GM23338 (cell line): ENCODE data around the gene RPL21. TPM values are rescaled to one million over a fixed set of nuclear protein-coding genes. Genes with fewer than 3 reads are reported as not detected.

Experiments
- ATAC-seq: fragments of 200-7000 bp; cut with Tn5 transposase; 3 replicates; pipeline ENCODE4 v1.9.1; 2020
- DNase-seq: peaks from one replicate; pipeline ENCODE4 v3.0.0-alpha.2; 2015; ENCODE audit warnings: low spot score
- H2AFZ ChIP-seq: fragments of 200-600 bp; sonication (generic); 2 replicates; pipeline ENCODE4 v1.8.0; 2016; ENCODE audit warnings: antibody characterized with exemption, mild to moderate bottlenecking, moderate library complexity
- H3F3A ChIP-seq: fragments of 200-600 bp; sonication (generic); replicated peaks from 2 replicates; pipeline ENCODE4 v1.8.0; 2017; ENCODE audit warnings: antibody characterized with exemption, mixed run types, low read depth
- H3K27ac ChIP-seq: fragments of 200-600 bp; sonication (generic); 2 replicates; pipeline ENCODE4 v1.6.1; 2016; ENCODE audit warnings: low read depth
- H3K27me3 ChIP-seq: fragments of 200-600 bp; sonication (generic); 2 replicates; pipeline ENCODE4 v1.8.0; 2016; ENCODE audit warnings: mild to moderate bottlenecking, mixed run types, moderate library complexity; ENCODE audit not compliant: insufficient read depth
- H3K36me3 ChIP-seq: fragments of 200-600 bp; sonication (generic); 2 replicates; pipeline ENCODE4 v1.8.0; 2016; ENCODE audit warnings: mild to moderate bottlenecking; ENCODE audit not compliant: insufficient read depth
- H3K4me1 ChIP-seq: fragments of 200-600 bp; sonication (generic); 2 replicates; pipeline ENCODE4 v1.8.0; 2016; ENCODE audit warnings: mild to moderate bottlenecking, moderate library complexity; ENCODE audit not compliant: insufficient read depth
- H3K4me2 ChIP-seq: fragments of 200-600 bp; sonication (generic); 2 replicates; pipeline ENCODE4 v1.7.1; 2017; ENCODE audit warnings: mixed run types
- H3K4me3 ChIP-seq: fragments of 200-600 bp; sonication (generic); 2 replicates; pipeline ENCODE4 v1.6.1; 2016; ENCODE audit warnings: mixed run types
- H3K79me2 ChIP-seq: fragments of 200-600 bp; sonication (generic); replicated peaks from 2 replicates; pipeline ENCODE4 v1.8.0; 2017; ENCODE audit warnings: mild to moderate bottlenecking; ENCODE audit not compliant: insufficient read depth
- H3K9me2 ChIP-seq: fragments of 200-600 bp; sonication (generic); 2 replicates; pipeline ENCODE4 v1.8.0; 2017; ENCODE audit not compliant: insufficient read depth
- H4K20me1 ChIP-seq: fragments of 200-600 bp; sonication (generic); replicated peaks from 2 replicates; pipeline ENCODE4 v1.8.0; 2017; ENCODE audit warnings: mild to moderate bottlenecking; ENCODE audit not compliant: insufficient read depth
- H3K27ac Mint-ChIP-seq: 2 replicates; pipeline ENCODE4 v1.8.0; 2020; ENCODE audit warnings: inconsistent platforms, mild to moderate bottlenecking, moderate library complexity, mixed read lengths
- H3K27me3 Mint-ChIP-seq: 3 replicates; pipeline ENCODE4 v1.8.0; 2022; ENCODE audit warnings: low read depth, mild to moderate bottlenecking, moderate library complexity, mixed read lengths, inconsistent platforms; ENCODE audit not compliant: insufficient read depth, poor library complexity
- H3K36me3 Mint-ChIP-seq: 3 replicates; pipeline ENCODE4 v1.8.0; 2021; ENCODE audit warnings: low read depth, mild to moderate bottlenecking, inconsistent platforms, moderate library complexity, mixed read lengths
- H3K4me1 Mint-ChIP-seq: 3 replicates; pipeline ENCODE4 v1.8.0; 2020; ENCODE audit warnings: mild to moderate bottlenecking, inconsistent platforms, mixed read lengths
- H3K4me3 Mint-ChIP-seq: 3 replicates; pipeline ENCODE4 v1.8.0; 2021; ENCODE audit warnings: moderate library complexity, mild to moderate bottlenecking, inconsistent platforms, mixed read lengths
- H3K9me3 Mint-ChIP-seq: 3 replicates; pipeline ENCODE4 v1.8.0; 2020; ENCODE audit warnings: moderate library complexity, mild to moderate bottlenecking, inconsistent platforms, mixed read lengths
- CREB1 ChIP-seq: fragments of 250-450 bp; sonication (Bioruptor Pico); IDR thresholded peaks from 2 replicates; pipeline ENCODE4 v1.5.0; 2020; ENCODE audit warnings: low read depth, mild to moderate bottlenecking, moderate library complexity
- CTCF ChIP-seq, 2 experiments: fragments of 200-600 bp in 1 of 2; sonication (generic) in 1 of 2; conservative IDR thresholded peaks; 2 replicates each; pipeline versions ENCODE4 v1.5.1 to v1.6.1; 2016 to 2017; ENCODE audit warnings: antibody characterized with exemption in 2 of 2, low read depth in 2 of 2, mild to moderate bottlenecking in 2 of 2, moderate library complexity in 1 of 2
- EZH2phosphoT487 ChIP-seq: fragments of 200-600 bp; sonication (generic); IDR thresholded peaks from one replicate; pipeline ENCODE4 v1.8.1; 2018; ENCODE audit warnings: antibody characterized with exemption; ENCODE audit not compliant: unreplicated experiment
- NANOG ChIP-seq: IDR thresholded peaks from 2 replicates; pipeline ENCODE4 v1.6.1; 2016; ENCODE audit warnings: antibody characterized with exemption, borderline replicate concordance
- REST ChIP-seq: IDR thresholded peaks from one replicate; pipeline ENCODE4 v1.6.1; 2018; ENCODE audit warnings: antibody characterized with exemption; ENCODE audit not compliant: unreplicated experiment
- ZNF462 ChIP-seq: fragments of 250-450 bp; sonication (Bioruptor Pico); IDR thresholded peaks from 2 replicates; pipeline ENCODE4 v1.5.0; 2020; ENCODE audit warnings: mild to moderate bottlenecking, moderate library complexity
- polyA plus RNA-seq: library from polyadenylated mRNA; unstranded; fragments of >200 nt; fragmentation: Nextera tagmentation; extraction: Ambion mirVana; gene quantifications from 2 replicates; pipeline ENCODE4 v1.2.1, GENCODE V29; 2016
- total RNA-seq: library from RNA; depleted of rRNA; stranded (reverse); fragments of >200 nt; shearing (Covaris generic); gene quantifications from 2 replicates; pipeline ENCODE4 v1.2.3, GENCODE V29; 2014

Gene RPL21
- total and polyA plus RNA-seq, 2 experiments from 2014 or later = 1,037 to 1,343 TPM

- no peak for TF ChIP-seq ZNF462 (CRISPR knock-in tag)
- no peak for TF ChIP-seq NANOG
- no peak for TF ChIP-seq EZH2phosphoT487
- TF ChIP-seq CTCF (conservative IDR thresholded peaks at IDR 0.05; ENCODE audit: low read depth in 2 of 2) = no peak
- no peak for TF ChIP-seq CREB1 (CRISPR knock-in tag)
Observed at GRCh38 chr13:27208514-27208913, 42.8 kb upstream of the RPL21 start (continued).

- Mint-ChIP-seq H3K9me3 (peaks cover 29% of the 10 kb centered on the region), H3K27me3 (peaks cover 2% of the 10 kb centered on the region), H3K27ac (no peak overlapping the region), H3K4me3 (no peak overlapping the region), H3K36me3 (peaks cover 20% of the 10 kb centered on the region), H3K4me1 (peaks cover 15% of the 10 kb centered on the region)
- DNase-seq (no peak), ATAC-seq (no peak)
- no peaks in the 10 kb centered on the region for H3K36me3 ChIP-seq
- no peaks in the 10 kb centered on the region for H3K27me3 ChIP-seq
- H3K79me2 ChIP-seq = no peaks in the 10 kb centered on the region
- no peak overlapping the region for H3K27ac ChIP-seq
- TF ChIP-seq REST = no peak
- no peak for TF ChIP-seq NANOG
- no peak for TF ChIP-seq EZH2phosphoT487
- H3K4me2 ChIP-seq = no peak overlapping the region
- H2AFZ ChIP-seq = no peak overlapping the region
- H3F3A ChIP-seq = no peaks in the 10 kb centered on the region
- no peaks in the 10 kb centered on the region for H4K20me1 ChIP-seq
- no peak overlapping the region for H3K4me3 ChIP-seq
- H3K4me1 ChIP-seq = 0 out of 2 replicates have a peak, but pooled peaks cover 9% of the 10 kb centered on the region
- H3K9me2 ChIP-seq = 0 out of 2 replicates have a peak, but pooled peaks cover 3% of the 10 kb centered on the region
Observed at GRCh38 chr13:27211271-27211670, 40.1 kb upstream of the RPL21 start.
